DMS53 treated with DMSO at 0.1 percent for 48 hours (cell line): ENCODE data around the gene COQ4.
"Not testable (repeated sequence)": the region's sequence is repeated elsewhere in the genome, so short reads cannot be mapped to it uniquely, and the experiment has no call there.

Source experiments
- DNase-seq: peaks from one replicate; lab custom pipeline; 2025; ENCODE audit not compliant: unreplicated experiment; lab: John Stamatoyannopoulos, UW

The COQ4 gene

DNA sequence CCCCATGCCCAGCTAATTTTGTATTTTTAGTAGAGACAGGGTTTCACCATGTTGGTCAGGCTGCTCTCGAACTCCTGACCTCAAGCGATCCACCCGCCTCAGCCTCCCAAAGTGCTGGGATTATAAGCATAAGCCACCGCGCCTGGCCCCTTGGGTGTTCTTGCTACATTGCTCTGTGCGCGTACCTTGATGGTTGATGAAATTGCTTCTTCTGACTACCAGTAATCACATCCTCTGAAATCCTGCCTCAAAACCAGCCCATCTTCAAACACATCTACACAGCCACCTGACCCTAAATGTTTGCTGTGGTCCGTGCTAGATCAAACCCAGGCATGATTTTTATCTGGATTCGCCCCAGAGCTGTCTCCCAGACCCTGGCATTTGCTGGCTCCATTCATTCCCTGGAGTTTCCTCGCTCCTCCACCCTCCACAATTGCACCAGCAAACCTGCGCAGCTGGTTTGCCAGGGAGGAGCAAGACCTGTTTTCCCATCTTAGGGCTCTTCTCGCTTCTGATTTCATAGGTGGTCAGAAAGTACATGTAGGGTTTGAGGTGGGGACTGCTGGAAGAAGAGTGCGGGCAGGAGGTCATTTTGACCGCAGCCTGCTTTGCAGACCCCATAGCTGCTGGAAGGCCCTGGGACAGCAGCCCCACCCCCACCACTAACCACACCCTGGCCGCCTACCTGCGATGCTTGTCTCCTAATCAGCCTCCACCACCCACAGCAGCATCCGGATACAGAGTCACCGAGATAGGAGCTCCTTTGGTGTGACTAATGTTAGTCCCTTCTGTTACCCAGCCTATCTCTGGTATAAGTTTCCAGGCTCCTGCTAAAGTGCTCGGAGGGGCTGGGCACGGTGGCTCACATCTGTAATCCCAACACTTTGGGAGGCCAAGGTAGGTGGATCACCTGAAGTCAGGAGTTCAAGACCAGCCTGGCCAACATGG, 23.8 kb upstream of the COQ4 start:
- no peak for DNase-seq

DNA sequence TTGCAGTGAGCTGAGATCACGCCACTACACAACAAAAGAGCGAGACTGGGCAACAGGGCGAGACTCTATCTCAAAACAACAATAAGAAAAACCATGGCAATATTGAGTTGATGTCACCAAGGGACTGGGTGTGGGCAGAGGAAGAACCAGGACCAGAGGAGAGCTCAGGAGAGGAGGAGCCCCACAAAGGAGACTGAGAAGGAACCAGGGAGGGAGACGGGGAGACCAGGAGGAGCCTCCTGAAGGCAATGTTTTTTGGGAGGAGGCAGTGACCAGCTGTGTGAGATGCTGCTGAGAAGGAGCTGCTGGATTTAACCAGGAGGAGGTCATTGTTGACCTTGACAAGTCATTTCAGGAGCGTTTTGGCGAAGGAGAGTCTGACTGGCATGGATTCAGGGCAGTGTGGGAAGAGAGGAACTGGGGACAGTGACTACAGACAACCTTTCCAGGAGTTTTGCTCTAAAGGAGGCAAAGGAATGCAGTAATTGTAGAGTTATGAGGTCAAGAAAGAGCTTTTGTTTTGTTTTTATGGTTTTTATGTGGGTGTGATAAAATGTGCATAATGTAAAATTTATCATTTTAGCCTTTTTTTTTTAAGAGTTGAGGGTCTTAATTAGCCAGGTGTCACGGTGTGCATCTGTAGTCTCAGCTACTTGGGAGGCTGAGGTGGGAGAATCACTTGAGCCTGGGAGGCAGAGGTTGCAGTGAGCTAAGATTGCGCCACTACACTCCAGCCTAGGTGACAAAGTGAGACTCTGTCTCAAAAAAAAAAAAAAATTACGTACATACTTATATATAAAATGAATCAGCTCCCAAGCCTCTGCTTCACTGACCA, 18.3 kb upstream of the COQ4 start:
- DNase-seq = no peak

DNA sequence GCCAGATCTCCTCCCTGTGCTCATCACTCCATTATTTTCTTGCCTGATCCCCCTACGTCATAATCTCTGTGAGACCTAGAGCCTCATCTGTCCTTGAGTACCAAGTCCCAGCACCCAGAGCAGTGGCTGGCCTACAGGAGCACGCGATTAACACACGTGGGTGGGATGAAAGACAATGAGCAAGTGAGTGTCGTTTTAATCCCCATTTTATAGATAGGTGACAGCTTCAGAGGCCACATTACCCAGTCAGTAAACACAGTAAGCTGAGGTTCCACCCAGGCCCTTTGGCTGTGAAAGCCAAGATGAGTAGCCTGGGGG, 17.7 kb upstream of the COQ4 start:
- no peak for DNase-seq

DNA sequence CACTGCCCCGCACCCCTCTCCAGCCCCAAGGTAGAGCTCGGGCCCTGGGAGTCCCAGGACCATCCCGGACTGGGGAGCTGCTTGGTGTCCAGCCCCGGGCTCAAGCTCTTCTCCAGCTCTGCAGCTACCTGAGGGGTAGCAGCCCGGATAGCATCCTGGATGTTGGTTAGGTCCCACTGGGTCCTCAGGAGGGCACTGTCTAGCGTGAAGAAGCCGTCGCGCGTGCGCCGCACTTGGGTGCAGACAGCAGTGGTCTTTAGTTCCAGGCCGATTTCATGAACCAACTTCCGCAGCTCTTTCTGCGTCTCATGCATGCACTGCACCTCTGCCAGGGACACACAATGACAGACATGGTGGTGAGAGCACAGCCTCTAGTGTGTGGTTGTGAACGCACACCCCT, 13.1 kb upstream of the COQ4 start:
- DNase-seq = no peak

DNA sequence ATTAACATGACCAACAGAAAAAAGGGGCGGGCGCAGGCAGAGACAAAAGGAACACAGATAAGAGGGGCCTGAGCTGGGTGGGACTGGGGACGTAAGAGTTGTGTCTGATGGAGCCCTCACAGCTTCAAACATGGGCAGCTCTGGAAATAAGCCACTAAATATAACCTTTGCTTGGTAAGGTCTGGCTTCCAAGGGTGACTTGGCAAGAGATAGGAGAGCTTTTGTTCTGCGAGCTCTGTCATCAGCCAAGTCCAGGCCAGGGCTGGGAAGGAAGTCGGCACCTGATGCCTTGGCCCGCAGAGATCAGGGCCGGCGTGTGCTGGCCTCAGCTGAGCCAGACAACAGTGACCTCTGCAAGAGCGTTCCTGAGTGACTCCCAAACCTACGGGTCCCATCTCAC, 12.2 kb upstream of the COQ4 start:
- DNase-seq = no peak

DNA sequence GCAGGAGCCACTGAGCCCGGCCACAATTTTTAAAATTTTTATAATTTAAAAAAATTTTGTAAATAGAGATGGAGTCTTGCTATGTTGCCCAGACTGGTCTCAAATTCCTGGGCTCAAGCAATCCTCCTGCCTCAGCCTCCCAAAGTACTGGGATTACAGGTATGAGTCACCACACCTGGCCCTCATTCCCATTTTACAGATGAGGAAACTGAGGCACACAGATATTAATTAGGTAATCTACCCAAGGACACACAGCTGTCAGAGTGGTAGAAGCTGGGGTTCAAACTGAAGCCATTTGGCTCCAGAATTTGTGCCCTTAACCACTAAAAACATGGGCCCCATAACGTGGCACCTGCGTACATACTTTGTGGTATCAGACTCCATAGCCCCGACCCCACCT, 7.9 kb upstream of the COQ4 start:
- no peak for DNase-seq

DNA sequence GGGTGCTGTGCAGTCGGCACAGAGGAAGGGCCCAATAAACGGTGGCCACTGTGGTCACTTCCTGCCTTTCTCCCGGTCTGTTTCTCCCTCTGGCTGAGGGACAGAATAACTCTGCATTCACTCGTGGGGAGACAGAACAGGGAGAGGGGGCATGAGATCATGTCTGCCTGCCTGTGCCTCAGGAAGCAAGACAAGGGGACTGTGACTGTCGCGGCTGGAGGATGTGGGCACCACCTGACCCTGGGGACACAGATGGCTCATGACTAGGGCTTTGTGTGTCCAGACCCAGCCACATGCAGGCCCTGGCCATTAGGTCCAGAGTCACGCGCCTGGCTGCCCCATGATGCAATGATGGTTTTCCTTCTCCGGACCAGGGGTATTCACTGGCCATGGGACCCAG, 6.2 kb upstream of the COQ4 start:
- no peak for DNase-seq

DNA sequence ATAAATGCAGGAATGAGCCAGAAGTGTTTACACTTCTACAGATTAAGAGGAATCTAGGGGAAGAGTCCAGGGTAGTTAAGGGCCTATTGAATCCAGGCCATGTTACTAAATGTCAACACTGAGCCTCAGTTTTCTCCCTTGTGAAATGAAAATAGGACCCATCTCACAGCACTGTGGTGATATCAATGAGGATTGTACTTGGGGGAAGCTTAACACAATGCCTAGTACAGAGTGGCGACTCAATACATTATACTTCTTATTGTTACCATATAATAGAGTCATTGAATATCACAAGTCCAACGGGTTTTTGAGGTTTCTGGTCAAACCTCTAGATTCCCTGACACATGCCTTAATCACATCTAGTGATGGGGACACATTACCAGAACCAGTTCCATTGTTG, 5.0 kb upstream of the COQ4 start:
- no peak for DNase-seq

DNA sequence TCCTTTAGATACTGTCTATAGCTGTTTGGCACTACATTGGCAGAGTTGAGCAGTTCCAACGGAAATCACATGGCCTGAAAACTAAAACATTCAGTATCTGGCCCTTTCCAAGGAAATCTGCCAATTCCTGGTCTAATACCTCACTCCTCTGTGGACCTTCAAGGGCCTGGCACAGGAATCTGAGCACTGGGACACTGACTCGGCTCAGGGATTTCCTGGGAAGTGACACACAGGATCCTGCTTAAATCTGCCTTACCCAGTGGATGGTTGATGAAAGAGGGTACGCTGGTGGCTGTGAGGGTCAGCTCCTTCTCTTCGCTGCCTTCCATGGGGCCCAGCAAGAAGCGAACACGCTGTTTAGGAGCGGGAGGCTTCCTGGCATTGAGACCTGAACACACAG, 1.3 kb upstream of the COQ4 start:
- DNase-seq = no peak

DNA sequence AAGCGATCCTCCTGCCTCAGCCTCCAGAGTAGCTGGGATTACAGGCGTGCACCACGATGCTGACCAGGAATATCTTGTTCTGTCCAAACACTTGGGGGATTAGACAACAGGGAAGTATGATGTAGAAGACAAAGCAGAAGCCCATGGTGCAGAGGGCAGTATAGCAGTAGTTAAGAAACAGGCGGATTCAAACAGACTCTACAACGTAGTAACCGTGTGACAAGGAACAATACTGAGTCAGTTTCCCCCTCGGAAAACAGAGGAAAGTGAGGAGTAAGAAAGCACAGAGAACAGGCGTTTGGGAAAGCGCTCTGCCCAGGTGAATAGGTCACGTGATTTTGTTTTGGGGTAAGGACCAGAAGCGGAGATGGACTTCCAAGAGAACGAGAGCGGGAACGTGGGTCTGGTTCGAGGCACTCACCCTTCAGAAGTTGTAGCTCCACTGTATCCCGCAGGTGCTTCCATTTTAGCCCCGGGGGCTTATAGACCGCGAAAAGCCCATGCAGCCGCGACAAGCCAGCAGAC, 698 bp upstream of the COQ4 start:
- DNase-seq = no peak

DNA sequence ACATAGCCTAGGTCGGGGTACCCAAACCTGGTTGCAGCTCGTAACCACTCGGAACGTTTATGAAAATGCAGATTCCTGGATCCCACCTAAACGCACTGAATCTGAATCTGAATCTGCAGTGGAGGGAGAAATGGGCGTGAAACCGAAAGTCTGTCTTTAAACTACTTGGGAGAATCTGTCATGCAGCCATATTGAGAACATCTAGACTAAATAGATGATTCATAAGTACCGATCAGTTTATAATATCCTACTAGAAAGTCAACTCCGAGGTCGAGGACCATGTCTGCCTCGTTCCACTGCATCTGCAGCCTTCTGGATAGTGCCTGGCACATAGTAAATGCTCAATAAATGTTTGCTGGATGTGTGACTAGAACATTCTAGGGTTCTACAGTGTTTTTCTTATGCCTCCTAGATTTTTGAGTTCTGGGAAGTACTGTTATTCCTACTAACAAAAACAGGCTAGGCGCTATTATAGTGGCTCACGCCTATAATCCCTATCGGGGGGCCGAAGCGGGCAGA, 632 bp downstream of the COQ4 start:
- no peak for DNase-seq

DNA sequence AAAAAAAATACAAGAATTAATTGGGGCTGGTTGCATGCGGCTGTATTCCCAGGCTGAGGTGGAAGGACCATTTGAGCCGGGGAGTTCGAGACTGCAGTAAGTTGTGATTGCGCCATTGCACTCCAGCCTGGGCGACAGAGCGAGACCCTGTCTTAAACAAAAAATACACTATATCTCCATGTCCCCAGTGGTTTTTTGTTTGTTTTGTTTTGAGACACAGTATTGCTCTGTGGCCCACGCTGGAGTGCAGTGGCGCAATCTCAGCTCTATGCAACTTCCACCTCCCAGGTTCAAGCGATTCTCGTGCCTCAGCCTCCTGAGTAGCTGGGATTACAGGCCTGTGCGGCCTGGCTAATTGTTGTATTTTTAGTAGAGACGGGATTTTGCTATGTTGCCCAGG, 1.2 kb downstream of the COQ4 start:
- DNase-seq = no peak

DNA sequence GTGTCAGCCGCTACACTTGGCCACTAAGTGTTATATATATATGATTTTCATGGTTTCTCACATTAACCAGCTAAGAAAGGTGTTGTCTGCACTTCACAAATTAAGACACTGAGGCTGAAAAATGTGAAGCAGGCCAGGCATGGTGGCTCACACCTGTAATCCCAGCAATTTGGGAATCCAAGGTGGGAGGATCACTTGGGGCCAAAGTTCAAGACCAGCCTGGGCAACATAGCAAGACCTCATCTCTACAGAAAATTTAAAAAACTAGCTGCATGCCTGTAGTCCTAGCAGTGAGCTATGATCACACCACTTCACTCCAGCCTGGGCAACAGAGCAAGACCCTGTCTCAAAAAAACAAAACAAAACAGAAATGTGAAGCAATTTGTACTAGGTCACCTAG, 1.8 kb downstream of the COQ4 start:
- DNase-seq = no peak

DNA sequence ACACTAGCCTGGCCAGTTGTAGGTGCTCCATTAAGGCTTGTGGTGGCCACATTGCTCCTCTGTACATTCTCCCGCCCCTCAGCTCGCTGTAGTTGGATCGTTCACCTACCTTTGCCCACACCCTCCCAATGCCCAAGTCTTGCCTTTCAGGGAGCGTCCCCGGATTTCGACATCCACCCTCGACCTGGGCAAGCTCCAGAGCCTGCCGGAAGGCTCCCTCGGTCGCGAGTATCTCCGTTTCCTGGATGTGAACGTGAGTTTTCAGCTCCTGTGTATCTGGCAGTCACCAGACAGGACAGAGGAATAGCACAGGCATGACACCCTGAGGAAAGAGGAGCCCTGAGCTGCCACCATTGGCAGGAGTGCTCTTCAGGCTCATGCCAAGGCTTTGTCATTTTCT, 3.0 kb downstream of the COQ4 start:
- no peak for DNase-seq

DNA sequence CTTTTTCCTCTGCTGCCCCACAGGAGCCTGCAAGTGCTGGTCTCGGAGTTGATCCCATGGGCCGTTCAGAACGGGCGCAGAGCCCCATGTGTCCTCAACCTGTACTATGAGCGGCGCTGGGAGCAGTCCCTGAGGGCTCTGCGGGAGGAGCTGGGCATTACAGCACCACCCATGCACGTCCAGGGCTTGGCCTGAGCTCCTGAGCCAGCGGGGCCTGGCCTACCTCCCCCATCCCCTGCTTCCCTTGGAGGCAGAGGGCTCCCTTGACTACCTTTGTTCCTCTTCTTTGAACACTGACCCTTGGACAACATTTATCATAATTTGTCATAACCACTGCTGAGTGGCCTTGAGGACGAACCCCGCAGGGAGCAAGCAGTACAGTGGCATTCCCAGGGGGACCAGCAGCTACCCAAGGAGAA, 10.8 kb downstream of the COQ4 start:
- DNase-seq = no peak

DNA sequence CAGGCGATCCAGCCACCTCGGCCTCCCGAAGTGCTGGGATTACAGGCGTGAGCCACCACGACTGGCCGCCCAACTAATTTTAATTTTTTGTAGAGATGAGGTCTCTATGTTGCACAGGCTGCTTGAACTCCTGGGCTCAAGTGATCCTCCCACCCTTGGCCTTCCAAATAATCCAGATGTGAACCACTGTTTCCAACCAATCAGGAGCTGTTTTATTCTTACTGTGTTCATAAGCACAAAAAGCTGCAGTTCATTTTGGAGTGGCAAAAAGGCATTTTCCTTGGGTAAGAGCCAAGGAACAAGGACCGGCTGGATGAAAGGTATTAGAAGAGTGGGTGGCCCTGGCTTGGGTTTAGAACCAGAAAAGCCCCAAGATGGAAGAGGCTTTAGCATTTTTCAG, 12.5 kb downstream of the COQ4 start:
- no peak for DNase-seq

DNA sequence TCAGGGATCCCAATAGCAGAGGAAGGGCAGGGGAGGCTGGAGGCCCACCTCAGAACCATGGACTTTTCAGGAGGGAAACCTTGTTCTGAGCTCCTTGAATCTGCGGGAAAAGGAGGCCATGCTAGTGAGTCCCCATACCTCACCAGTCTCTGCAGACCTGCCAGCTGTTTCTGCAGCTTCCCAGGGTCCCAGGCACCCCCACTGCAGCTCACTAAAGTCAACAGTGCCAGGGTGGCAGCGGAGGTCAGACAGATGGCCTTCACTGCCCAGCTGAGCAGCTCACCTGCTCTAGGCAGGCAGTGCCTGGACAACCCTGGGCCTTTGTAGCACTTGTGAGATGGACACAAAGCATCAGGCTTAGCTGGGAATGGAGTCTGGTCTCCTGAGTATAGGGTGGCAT, 13.3 kb downstream of the COQ4 start:
- no peak for DNase-seq

DNA sequence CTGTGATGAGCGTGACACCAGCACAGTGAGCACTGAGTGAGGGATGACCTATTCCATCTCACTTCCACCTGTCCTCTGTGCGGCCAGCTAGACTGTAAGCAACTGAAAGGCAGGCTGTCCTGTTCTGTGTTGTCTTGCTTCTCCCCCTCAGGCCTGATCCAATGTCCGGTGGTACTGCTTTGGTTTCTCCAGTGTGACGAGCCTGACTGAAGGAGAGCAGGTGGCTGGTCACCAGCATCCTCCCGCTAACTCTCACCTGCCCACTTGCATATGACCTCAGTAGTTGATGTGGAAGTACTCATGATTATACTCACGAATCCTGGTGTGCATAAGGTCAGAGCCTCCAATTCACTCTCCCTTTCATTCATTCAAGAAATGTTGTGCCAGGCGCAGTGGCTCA, 15.3 kb downstream of the COQ4 start:
- no peak for DNase-seq

DNA sequence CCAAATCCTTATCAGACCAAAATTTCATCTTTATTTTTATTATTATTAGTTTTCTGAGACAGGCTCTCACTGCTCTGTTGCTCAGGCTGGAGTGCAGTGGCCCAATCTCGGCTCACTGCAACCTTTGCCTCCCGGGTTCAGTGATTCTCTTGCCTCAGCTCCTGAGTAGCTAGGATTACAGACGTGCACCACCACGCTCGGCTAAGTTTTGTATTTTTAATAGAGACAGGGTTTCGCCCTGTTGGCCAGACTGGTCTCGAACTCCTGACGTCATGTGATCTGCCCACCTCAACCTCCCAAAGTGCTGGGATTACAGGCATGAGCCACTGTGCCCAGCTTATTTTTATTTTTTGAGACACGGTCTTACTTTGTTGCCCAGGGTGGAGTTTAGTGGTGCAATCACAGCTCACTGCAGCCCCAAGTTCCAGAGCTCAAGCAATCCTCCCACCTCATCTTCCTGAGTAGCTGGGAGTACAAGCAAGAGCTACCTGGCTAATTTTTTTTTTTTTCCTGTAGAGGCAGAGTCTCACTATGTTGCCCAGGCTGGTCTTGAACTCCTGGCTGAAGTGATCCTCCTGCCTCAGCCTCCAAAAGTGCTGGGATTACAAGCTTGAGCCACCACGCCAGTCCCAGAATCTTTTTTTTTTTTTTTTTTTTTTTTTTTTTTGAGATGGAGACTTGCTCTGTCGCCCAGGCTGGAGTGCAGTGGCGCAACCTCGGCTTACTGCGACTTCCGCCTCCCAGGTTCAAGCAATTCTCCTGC, 16.4 kb downstream of the COQ4 start:
- not testable (repeated sequence) for DNase-seq

DNA sequence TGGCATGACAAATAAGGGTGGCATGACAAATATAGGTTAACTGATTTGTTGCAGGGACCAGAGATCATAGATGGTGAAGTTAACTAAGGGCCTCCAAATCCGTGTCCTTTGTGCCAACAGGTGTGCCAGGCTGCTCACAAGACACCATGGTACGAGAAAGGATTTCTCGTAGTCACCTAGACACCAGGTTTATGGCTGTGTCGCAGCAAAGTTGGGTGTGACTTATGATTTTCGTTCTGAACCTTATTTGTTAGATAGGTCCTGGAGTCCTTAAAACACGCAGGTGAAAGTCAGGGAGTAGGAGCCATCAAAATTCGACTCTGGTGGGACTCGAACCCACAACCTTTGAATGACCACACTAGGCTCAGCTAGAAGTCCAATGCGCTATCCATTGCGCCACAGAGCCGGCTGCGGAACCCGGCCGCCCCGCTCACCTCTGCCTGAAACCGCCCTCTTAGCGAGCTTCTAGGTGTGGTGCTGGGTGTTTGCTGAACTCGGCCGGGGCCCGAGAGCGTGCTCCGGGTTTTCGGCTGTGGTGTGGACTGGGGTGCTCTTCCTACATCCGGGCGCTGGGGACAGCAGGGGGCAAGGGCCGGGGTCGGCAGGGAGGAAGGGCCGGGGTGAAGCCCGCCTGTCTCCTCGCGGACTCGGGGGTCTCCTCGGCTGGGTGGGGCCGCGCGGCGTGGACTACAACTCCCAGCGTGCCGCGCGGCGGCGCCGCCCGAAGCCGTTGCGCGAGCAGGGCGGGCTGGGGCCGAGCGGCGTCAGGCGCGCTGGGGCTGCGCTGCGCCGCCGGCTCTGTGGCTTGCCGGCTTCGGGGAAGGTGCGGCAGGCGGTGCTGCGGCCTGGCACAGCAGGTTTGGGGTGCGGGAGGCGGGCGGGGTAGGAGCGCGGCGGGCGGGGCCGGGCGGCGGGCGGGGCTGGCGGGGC, 17.4 kb downstream of the COQ4 start, which contains the start of gene SLC27A4:
Gene SLC27A4 (plus strand): TSS at position 767 of the 930 bp plus-strand sequence. CDS start 2,606 bp downstream, outside the sequence.
- DNase-seq = peak; percentile 82
